HG03432 (cell line): ENCODE data around the gene RRM2.
A peak's percentile ranks its signal among the peaks of the same experiment; 100 is the strongest.
"Not testable (repeated sequence)": the region's sequence is repeated elsewhere in the genome, so short reads cannot be mapped to it uniquely, and the experiment has no call there.

Source experiments
- ATAC-seq: cut with Tn5 transposase; IDR thresholded peaks from one replicate; pipeline ENCODE4 v1.9.1; 2021; ENCODE audit warnings: mild to moderate bottlenecking, moderate library complexity; ENCODE audit not compliant: unreplicated experiment

RRM2 gene

GRCh38 chr2:10089565-10090190 lies 32.9 kb upstream of the RRM2 start:
- peak; percentile 44 for ATAC-seq

GRCh38 chr2:10091182-10091888 lies 31.2 kb upstream of the RRM2 start:
- ATAC-seq, result peak; percentile 44

- ATAC-seq, result not testable (repeated sequence)
Measured at GRCh38 chr2:10091889-10092244, 30.7 kb upstream of the RRM2 start.

GRCh38 chr2:10094271-10094814 lies 28.2 kb upstream of the RRM2 start:
- ATAC-seq, result no peak

- ATAC-seq, result no peak
Measured at GRCh38 chr2:10095175-10095574, 27.4 kb upstream of the RRM2 start.

GRCh38 chr2:10096641-10097040 lies 25.9 kb upstream of the RRM2 start:
- no peak for ATAC-seq

- ATAC-seq, result peak; percentile 83
Measured at GRCh38 chr2:10097352-10098148, 25.0 kb upstream of the RRM2 start.

GRCh38 chr2:10101491-10101890 lies 21.0 kb upstream of the RRM2 start:
- ATAC-seq, result no peak

- ATAC-seq, result no peak
Measured at GRCh38 chr2:10103179-10103578, 19.4 kb upstream of the RRM2 start.

- not testable (repeated sequence) for ATAC-seq
Measured at GRCh38 chr2:10104906-10105305, 17.6 kb upstream of the RRM2 start.

- ATAC-seq, result no peak
Measured at GRCh38 chr2:10109311-10109710, 13.2 kb upstream of the RRM2 start.

GRCh38 chr2:10119027-10119325 lies 3.6 kb upstream of the RRM2 start:
- no peak for ATAC-seq

- ATAC-seq, result no peak
Measured at GRCh38 chr2:10119601-10120157, 2.9 kb upstream of the RRM2 start.

GRCh38 chr2:10120158-10120876 lies 2.2 kb upstream of the RRM2 start:
- peak; percentile 64 for ATAC-seq

- ATAC-seq, result no peak
Measured at GRCh38 chr2:10120877-10121574, 1.5 kb upstream of the RRM2 start.

- ATAC-seq, result no peak
Measured at GRCh38 chr2:10123281-10123680, 742 bp downstream of the RRM2 start.

GRCh38 chr2:10124538-10125045 lies 2.1 kb downstream of the RRM2 start:
- ATAC-seq, result no peak

GRCh38 chr2:10125842-10126631 lies 3.5 kb downstream of the RRM2 start:
- ATAC-seq, result no peak

- no peak for ATAC-seq
Measured at GRCh38 chr2:10126632-10127026, 4.1 kb downstream of the RRM2 start.
